D341Med (cell line): ENCODE measurements around the gene LSAMP.
"Not testable (repeated sequence)": the region's sequence is repeated elsewhere in the genome, so short reads cannot be mapped to it uniquely, and the experiment has no call there.

Experiments used
- DNase-seq: peaks from one replicate; pipeline ENCODE4 v3.0.0; 2012; ENCODE audit warnings: low spot score

LSAMP gene

GRCh38 chr3:115885621-115886020 is 559.7 kb downstream of the LSAMP start:
- no peak for DNase-seq

- no peak for DNase-seq
These were observed 567.7 kb downstream of the LSAMP start for GRCh38 chr3:115877615-115877899.

GRCh38 chr3:115876876-115877614 is 568.2 kb downstream of the LSAMP start:
- DNase-seq, result no peak

GRCh38 chr3:115875460-115875859 is 569.8 kb downstream of the LSAMP start:
- no peak for DNase-seq

GRCh38 chr3:115871735-115872134 is 573.6 kb downstream of the LSAMP start:
- DNase-seq, result no peak

GRCh38 chr3:115864911-115865310 is 580.4 kb downstream of the LSAMP start:
- DNase-seq, result no peak

GRCh38 chr3:115862849-115863248 is 582.4 kb downstream of the LSAMP start:
- DNase-seq, result no peak

GRCh38 chr3:115862099-115862498 is 583.2 kb downstream of the LSAMP start:
- no peak for DNase-seq

- no peak for DNase-seq
These were observed 584.0 kb downstream of the LSAMP start for GRCh38 chr3:115861166-115861733.

- no peak for DNase-seq
These were observed 584.5 kb downstream of the LSAMP start for GRCh38 chr3:115860766-115861165.

GRCh38 chr3:115859002-115859807 is 586.1 kb downstream of the LSAMP start:
- no peak for DNase-seq

GRCh38 chr3:115857518-115858136 is 587.7 kb downstream of the LSAMP start:
- DNase-seq, result no peak

GRCh38 chr3:115855911-115856310 is 589.4 kb downstream of the LSAMP start:
- DNase-seq, result no peak

GRCh38 chr3:115853104-115853503 is 592.2 kb downstream of the LSAMP start:
- no peak for DNase-seq

- DNase-seq, result no peak
These were observed 593.0 kb downstream of the LSAMP start for GRCh38 chr3:115852278-115852677.

GRCh38 chr3:115851571-115851970 is 593.7 kb downstream of the LSAMP start:
- DNase-seq, result no peak

GRCh38 chr3:115848641-115849040 is 596.6 kb downstream of the LSAMP start:
- no peak for DNase-seq

GRCh38 chr3:115845986-115846385 is 599.3 kb downstream of the LSAMP start:
- no peak for DNase-seq

GRCh38 chr3:115844729-115845128 is 600.6 kb downstream of the LSAMP start:
- DNase-seq, result not testable (repeated sequence)

GRCh38 chr3:115843206-115843605 is 602.1 kb downstream of the LSAMP start:
- no peak for DNase-seq

- DNase-seq, result no peak
These were observed 606.0 kb downstream of the LSAMP start for GRCh38 chr3:115839246-115839645.

- no peak for DNase-seq
These were observed 606.5 kb downstream of the LSAMP start for GRCh38 chr3:115838786-115839185.

GRCh38 chr3:115836944-115837343 is 608.3 kb downstream of the LSAMP start:
- peak; percentile 25 for DNase-seq
